Brain pericyte (primary cell): Measurements from ENCODE around the gene JAKMIP2.

ENCODE experiments used
- DNase-seq: peaks from one replicate; pipeline ENCODE4 v3.0.0-alpha.2; 2012; ENCODE audit warnings: low read depth, low spot score

Gene JAKMIP2

GRCh38 chr5:147699496-147700088 lies 82.9 kb downstream of the JAKMIP2 start:
- DNase-seq: no peak

GRCh38 chr5:147697380-147697779 lies 85.1 kb downstream of the JAKMIP2 start:
- no peak for DNase-seq

GRCh38 chr5:147694772-147695171 lies 87.8 kb downstream of the JAKMIP2 start:
- DNase-seq: no peak

- DNase-seq: no peak
These were observed 89.3 kb downstream of the JAKMIP2 start for GRCh38 chr5:147693233-147693632.

- DNase-seq: no peak
These were observed 91.4 kb downstream of the JAKMIP2 start for GRCh38 chr5:147691130-147691529.

GRCh38 chr5:147690595-147690994 lies 91.9 kb downstream of the JAKMIP2 start:
- no peak for DNase-seq

- no peak for DNase-seq
These were observed 93.1 kb downstream of the JAKMIP2 start for GRCh38 chr5:147689426-147689825.

- no peak for DNase-seq
These were observed 93.7 kb downstream of the JAKMIP2 start for GRCh38 chr5:147688656-147689356.

- no peak for DNase-seq
These were observed 95.4 kb downstream of the JAKMIP2 start for GRCh38 chr5:147687118-147687517.

- no peak for DNase-seq
These were observed 96.1 kb downstream of the JAKMIP2 start for GRCh38 chr5:147686421-147686820.

- DNase-seq: no peak
These were observed 96.5 kb downstream of the JAKMIP2 start for GRCh38 chr5:147685993-147686392.

- DNase-seq: no peak
These were observed 107.4 kb downstream of the JAKMIP2 start for GRCh38 chr5:147675168-147675567.

- DNase-seq: no peak
These were observed 108.1 kb downstream of the JAKMIP2 start for GRCh38 chr5:147674411-147674810.

- no peak for DNase-seq
These were observed 108.7 kb downstream of the JAKMIP2 start for GRCh38 chr5:147673791-147674190.

- DNase-seq: no peak
These were observed 109.3 kb downstream of the JAKMIP2 start for GRCh38 chr5:147673266-147673665.

- no peak for DNase-seq
These were observed 111.2 kb downstream of the JAKMIP2 start for GRCh38 chr5:147671365-147671764.

GRCh38 chr5:147670815-147671214 lies 111.7 kb downstream of the JAKMIP2 start:
- no peak for DNase-seq

GRCh38 chr5:147669169-147669869 lies 113.2 kb downstream of the JAKMIP2 start:
- no peak for DNase-seq

- no peak for DNase-seq
These were observed 114.1 kb downstream of the JAKMIP2 start for GRCh38 chr5:147668385-147668784.

- DNase-seq: no peak
These were observed 115.2 kb downstream of the JAKMIP2 start for GRCh38 chr5:147667363-147667762.

GRCh38 chr5:147666419-147666818 lies 116.1 kb downstream of the JAKMIP2 start:
- DNase-seq: no peak

GRCh38 chr5:147661541-147661940 lies 121.0 kb downstream of the JAKMIP2 start:
- no peak for DNase-seq
